Measurements from ENCODE around the gene PIP4K2A. TPM values are rescaled to one million over a fixed set of nuclear protein-coding genes. Genes with fewer than 3 reads are reported as not detected.

Gene PIP4K2A
- total and polyA plus RNA-seq, 2 of the 13 experiments (the other 11 are each of a cell fraction or from before 2014, with no cell fraction given): 9.1 to 22.6 TPM

- TF ChIP-seq SOX13 (IDR thresholded peaks at IDR 0.05) (no peak), SOX13 (CRISPR knock-in tag; conservative IDR thresholded peaks at IDR 0.05 in 1 of 2, IDR thresholded peaks at IDR 0.05 in 1 of 2) (no peak), EED (CRISPR knock-in tag; IDR thresholded peaks at IDR 0.05) (no peak), CREB1 (IDR thresholded peaks at IDR 0.05) (no peak), CREB1 (CRISPR knock-in tag; IDR thresholded peaks at IDR 0.05) (no peak), FOXJ3 (CRISPR knock-in tag; IDR thresholded peaks at IDR 0.05; ENCODE audit: borderline replicate concordance) (no peak), ZNF800 (CRISPR knock-in tag; IDR thresholded peaks at IDR 0.05) (no peak), FOXO4 (CRISPR knock-in tag; conservative IDR thresholded peaks at IDR 0.05) (no peak), CREM (IDR thresholded peaks at IDR 0.05) (no peak), CREM (CRISPR knock-in tag; IDR thresholded peaks at IDR 0.05) (no peak), ZNF605 (CRISPR knock-in tag; IDR thresholded peaks at IDR 0.05) (no peak), ZNF747 (CRISPR knock-in tag; IDR thresholded peaks at IDR 0.05; ENCODE audit: borderline replicate concordance) (no peak), BCL3 (CRISPR knock-in tag; IDR thresholded peaks at IDR 0.05) (no peak), ZBTB8A (CRISPR knock-in tag; IDR thresholded peaks at IDR 0.05; ENCODE audit: borderline replicate concordance, low read depth) (no peak), PREB (CRISPR knock-in tag; IDR thresholded peaks at IDR 0.05) (no peak), USF2 (IDR thresholded peaks at IDR 0.05; ENCODE audit: low read depth, low read length) (no peak), USF2 (CRISPR knock-in tag; IDR thresholded peaks at IDR 0.05; ENCODE audit: borderline replicate concordance) (no peak)
Measured at GRCh38 chr10:22657566-22658225, 56.7 kb downstream of the PIP4K2A start (continued).
